ENCODE data around the gene HACD2. TPM values are rescaled to one million over a fixed set of nuclear protein-coding genes. Genes with fewer than 3 reads are reported as not detected.
A peak's percentile ranks its signal among the peaks of the same experiment; 100 is the strongest.
"Not testable (repeated sequence)": the region's sequence is repeated elsewhere in the genome, so short reads cannot be mapped to it uniquely, and the experiment has no call there.

HACD2 gene
- total RNA-seq, 1 donor from 2014 or later: 47.9 TPM

GRCh38 chr3:123525433-123525832 lies 59.4 kb downstream of the HACD2 start:
- DNase-seq (ENCODE audit: low spot score): no peak

DNA sequence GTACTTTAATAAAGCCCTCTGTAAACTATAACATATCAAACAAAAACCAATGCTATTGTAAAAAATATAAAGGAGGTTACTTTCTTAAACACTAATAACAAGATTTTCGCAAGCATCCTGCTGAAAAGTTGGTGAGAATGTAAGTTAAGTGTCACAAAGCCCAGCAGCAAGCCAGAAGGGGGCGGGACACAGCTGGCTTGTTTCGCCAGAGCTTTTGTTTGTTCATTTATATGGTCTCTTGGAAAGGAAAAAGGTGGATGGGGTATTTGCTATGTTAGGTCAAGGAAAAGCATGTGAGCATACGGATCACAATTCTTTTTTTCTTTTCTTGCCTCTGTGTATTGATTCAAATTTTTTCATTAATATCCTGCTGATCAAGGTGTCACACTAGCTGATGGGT lies 59.9 kb downstream of the HACD2 start:
- DNase-seq (ENCODE audit: low spot score): no peak

DNA sequence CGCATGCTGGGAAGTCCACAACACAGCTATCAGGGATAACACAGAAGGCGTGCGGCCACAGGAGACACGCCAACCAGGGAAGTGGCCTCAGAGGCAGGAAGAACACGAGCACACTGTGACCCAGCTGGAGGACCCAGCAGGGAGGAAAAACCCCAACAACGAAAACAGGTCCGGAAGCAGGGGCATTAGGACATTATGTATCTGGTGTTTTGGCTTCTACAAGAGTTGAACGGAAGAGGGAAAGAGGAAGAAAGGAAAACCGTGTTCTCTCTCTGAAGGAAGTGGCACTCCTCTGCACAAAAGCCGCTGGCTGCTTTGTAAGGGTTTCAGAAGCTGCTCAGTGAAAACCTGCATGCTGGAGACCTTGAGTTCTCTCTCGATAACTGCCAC lies 61.8 kb downstream of the HACD2 start:
- DNase-seq (ENCODE audit: low spot score): no peak

- no peak for DNase-seq (ENCODE audit: low spot score)
These were observed 62.4 kb downstream of the HACD2 start for GRCh38 chr3:123522320-123523022.

DNA sequence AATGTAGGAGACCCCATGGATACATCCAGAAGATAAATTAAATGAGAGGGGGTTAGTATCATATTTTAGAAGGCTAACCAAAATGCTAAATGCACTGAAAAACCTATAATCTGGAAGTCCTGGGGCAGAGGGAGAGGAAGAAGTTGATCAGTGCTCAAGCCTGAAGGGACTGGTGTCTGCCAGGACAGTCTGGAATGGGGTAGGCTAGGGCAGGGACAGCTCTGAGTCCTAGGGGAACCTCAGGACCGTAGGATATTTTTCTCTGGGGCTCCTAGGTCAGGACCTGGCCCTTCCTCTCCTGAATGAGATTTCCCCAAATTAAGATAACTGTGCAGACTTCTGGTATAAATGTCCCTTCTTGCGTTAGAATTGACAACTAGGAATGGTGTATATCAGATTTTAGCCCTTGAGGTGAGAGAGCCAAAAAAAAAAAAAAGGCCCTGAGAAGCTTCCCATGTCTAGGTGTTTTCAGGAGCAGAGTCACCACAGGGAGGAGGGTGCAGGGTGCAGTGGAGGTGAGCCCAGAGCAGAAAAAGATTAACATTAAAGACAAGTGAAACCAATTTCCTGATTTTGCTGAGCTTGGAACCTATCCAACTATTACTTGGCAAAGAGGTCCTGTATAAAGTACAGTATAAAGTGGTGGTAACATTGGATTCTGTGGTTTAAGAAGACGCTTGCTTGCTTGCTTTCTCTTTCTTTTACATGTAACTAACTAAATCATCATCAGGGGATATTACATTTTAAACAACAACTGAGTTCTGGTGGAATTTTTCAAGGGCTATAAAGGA lies 63.5 kb downstream of the HACD2 start:
- no peak for DNase-seq (ENCODE audit: low spot score)

DNA sequence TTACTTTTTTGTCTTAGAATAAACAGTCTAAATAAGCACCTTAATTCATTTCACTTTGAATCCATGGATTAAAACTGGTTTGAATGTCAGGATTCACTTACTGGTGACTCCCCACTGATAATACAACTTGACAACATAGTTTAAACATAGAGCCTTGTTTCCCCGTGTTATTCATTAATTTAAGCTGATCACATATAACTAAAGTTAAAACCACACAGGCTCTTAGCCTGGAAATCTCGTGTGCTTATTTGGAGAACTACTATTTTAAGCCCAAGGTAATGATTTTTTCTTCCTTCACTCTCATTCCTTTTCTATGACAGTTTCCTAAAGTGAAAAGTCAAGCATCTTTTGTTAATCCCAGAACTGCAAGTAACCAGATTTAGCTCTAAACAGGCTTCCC lies 64.2 kb downstream of the HACD2 start:
- DNase-seq (ENCODE audit: low spot score): no peak

- DNase-seq (ENCODE audit: low spot score): no peak
These were observed 65.9 kb downstream of the HACD2 start for GRCh38 chr3:123518892-123519485.

GRCh38 chr3:123511726-123512125 lies 73.1 kb downstream of the HACD2 start:
- DNase-seq (ENCODE audit: low spot score): no peak

DNA sequence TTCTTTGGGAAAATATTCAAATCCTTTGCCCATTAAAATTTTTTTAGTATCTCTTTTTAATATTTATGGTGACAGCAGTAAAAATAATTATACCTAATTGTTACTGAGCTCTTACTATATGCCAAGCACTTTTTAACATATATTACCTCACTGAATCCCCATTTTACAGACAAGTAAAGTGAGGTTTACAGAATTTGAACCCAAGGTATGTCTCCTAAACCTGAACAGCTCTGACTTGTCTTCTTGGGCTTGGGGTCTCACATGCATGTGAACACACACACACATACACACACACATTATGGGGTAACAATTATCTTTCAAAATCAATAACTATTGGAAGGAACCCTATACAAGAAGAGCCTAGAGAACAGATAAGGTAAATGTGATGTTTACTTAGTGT lies 73.8 kb downstream of the HACD2 start:
- DNase-seq (ENCODE audit: low spot score): no peak

- no peak for DNase-seq (ENCODE audit: low spot score)
These were observed 76.7 kb downstream of the HACD2 start for GRCh38 chr3:123508178-123508577.

DNA sequence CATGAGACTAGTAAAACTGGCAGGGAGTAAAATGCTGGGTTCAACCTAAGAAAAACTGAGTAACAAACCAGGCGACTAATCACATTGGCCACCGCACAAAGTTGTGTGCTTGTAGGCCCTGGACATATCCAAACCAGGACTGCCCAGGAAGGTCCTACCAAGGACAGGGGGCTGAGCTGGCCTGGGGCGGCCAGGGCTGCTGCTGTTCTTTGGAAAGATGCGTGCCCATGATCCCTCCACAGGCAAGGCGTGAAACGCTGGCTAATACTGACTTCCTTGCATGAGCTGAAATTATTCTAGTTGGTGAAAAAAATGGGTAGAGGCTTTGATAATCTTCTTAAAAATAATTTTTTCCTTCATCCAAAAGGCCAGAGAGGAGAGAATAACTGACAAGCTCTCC lies 79.0 kb downstream of the HACD2 start:
- no peak for DNase-seq (ENCODE audit: low spot score)

- DNase-seq (ENCODE audit: low spot score): no peak
These were observed 81.7 kb downstream of the HACD2 start for GRCh38 chr3:123503203-123503602.

- DNase-seq (ENCODE audit: low spot score): no peak
These were observed 85.5 kb downstream of the HACD2 start for GRCh38 chr3:123499322-123499721.

DNA sequence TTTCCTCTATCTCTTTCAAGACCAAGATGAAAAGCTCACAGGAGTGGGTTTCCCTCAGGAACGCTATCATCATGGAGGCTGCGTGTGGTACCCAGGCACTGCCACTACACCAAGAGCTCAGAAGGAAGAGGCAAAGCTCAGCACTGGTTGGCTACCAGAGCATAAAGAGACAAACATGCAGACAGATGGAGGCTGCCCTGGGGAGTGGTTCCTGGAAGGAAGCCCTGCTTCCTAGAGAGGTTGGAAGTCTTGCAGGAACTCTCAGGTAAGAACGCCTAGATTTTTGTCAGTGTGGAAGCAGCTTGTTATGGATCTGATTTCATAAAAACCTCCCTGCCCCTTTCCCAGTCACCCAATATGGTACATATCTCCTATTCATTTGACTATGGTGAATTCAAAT lies 86.1 kb downstream of the HACD2 start:
- DNase-seq (ENCODE audit: low spot score): no peak

DNA sequence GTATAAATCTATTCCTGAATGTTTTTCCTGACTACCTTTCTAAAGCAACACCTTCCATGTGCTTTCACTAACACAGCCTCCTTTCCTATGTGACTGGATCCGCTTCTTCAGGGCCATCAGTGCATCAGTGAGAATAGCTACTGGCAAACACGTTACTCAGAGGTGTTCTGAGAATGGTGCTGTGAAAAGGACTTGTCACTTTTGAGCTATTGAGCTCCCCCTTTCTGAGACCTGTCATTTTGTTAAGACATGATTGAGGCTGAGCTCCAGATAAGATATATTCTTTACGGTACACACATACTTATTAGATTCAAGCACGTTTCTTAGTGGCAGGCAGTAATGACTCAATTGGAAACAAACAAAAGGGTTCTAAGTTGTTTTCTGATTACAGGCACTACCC lies 90.9 kb downstream of the HACD2 start:
- no peak for DNase-seq (ENCODE audit: low spot score)

DNA sequence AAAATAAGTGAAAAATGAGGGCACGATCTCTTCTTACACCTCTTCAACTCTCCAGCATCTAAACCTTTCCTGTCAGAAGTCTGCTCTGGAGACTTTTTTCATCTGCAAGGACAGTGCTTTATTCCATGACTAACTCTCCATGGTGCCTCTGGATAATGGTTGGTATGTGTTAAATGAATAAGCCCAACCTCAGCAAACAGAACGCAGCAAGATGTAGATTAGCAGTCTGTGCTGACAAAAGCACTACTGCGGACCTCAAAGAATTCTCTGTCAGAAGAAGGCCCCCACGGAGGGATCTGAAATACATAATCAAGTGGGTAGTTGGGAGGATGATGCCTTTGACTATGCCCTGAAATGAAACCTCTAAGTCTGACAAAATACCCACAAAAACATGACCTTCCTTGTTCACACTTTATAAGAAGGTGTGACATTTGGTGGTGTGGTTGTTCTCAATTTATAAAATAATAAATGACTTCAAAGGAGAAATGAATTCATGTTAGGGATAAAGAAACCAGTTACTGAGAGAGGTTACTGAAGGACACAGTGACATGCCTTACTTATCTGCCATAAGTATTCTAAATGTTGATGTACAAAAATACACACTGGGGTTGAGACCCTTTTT lies 92.8 kb downstream of the HACD2 start:
- no peak for DNase-seq (ENCODE audit: low spot score)

DNA sequence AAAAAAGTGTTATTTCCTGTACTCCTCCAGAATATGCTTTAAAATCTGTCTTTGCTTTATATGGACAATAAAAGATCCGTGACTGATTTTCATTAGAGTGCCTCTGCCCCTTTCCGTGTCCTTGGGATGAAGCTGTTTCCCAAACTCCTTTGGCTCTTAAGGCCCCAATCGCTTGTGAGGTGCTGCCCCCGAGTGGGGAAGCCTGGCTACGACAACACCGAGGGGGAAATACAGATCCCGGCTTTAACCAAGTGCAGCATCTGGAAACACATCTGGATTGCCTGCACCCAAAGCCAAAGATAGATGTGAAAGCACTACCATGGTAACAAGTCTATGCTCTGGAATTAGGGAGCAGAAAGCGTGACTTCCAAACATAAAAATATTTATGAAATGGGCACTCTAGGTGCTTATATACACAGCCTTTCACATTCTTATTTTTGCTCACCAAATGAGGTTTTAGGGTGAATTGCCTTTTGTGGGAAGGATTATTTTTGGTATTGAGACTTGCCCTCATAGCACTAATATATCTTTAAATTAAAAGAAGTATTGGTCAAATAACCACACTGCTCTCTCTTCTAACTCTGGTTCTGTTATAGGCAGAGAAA lies 95.4 kb downstream of the HACD2 start:
- DNase-seq (ENCODE audit: low spot score): peak; percentile 69

DNA sequence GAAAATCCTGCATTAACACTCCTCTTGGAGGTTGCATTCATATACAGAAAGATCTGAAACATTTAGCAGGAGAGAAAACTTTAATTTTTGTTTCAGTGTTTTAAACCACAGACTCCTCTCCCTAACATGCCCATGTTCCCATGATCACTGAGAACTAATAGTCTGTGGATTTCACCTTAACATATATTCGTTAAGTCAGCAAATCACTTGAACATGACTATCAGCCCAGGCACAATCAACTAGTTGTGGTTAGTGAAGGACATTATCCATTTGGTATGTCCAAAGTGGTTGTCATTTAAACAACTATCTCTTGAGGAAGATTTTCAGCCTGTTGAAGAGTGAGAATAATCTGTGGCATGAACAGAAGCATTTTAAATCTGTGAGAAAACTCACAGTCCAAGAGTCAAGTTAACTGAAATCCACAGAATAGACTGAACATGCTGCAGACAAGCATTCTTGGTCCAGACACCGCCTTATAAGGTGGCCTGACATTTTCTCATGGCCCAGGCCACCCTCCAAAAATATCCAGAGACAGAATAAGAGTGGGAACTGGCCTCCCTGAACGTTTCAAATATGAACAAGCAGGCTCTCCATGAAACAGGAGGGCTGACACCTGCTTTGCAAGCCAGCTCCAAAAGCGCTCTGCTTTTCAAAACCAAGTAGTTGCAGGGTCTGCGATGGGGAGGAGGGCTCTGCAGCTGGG lies 96.1 kb downstream of the HACD2 start:
- DNase-seq (ENCODE audit: low spot score): peak; percentile 15

- DNase-seq (ENCODE audit: low spot score): not testable (repeated sequence)
These were observed 97.8 kb downstream of the HACD2 start for GRCh38 chr3:123487063-123487462.

GRCh38 chr3:123486460-123486859 lies 98.4 kb downstream of the HACD2 start:
- DNase-seq (ENCODE audit: low spot score): no peak

DNA sequence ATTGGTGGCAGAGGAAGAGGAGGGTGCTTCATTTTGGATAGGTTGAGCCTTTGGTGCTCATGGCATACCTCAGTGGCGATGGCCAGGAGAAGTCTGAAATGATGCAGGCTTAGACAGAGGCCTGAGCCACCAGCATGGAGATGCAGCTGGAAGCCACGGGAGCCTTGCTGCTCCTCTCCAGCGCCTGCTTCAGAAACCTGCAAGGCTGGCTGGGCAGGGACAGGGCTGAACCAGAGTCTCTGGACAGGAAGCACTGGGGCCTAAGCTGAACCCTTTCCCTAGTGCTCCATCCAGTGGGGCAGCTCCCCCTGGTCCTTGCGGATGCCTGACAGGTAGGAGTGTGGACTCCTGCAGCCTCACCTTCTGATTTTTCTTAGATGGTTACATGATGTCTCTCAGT lies 99.3 kb downstream of the HACD2 start:
- no peak for DNase-seq (ENCODE audit: low spot score)

GRCh38 chr3:123483146-123483545 lies 101.7 kb downstream of the HACD2 start:
- DNase-seq (ENCODE audit: low spot score): no peak

All from mucosa of gallbladder (tissue), 1 donor.